OCI-LY1 (cell line): ENCODE data around the gene ABCG2.

Experiments
- H2AFZ ChIP-seq: fragments of 200-600 bp; sonication (generic), shearing (Covaris generic); 2 replicates; pipeline ENCODE4 v1.6.0; 2014; ENCODE audit warnings: antibody characterized with exemption, mild to moderate bottlenecking, low read length
- H3F3A ChIP-seq: fragments of 200-600 bp; sonication (generic), shearing (Covaris generic); 2 replicates; pipeline ENCODE4 v1.6.0; 2014; ENCODE audit warnings: mild to moderate bottlenecking, antibody characterized with exemption, low read length, moderate library complexity; ENCODE audit not compliant: insufficient read depth
- H3K27ac ChIP-seq: fragments of 200-600 bp; sonication (generic); 2 replicates; pipeline ENCODE4 v1.5.1; 2014; ENCODE audit warnings: low read length, mixed run types, mild to moderate bottlenecking, low read depth; ENCODE audit not compliant: poor library complexity, severe bottlenecking
- H3K27me3 ChIP-seq: fragments of 200-600 bp; sonication (generic); 2 replicates; pipeline ENCODE4 v1.6.0; 2014; ENCODE audit warnings: antibody characterized with exemption, mild to moderate bottlenecking, low read length, moderate library complexity; ENCODE audit not compliant: insufficient read depth
- H3K36me3 ChIP-seq: fragments of 200-600 bp; sonication (generic); 2 replicates; pipeline ENCODE4 v1.6.1; 2014; ENCODE audit warnings: mild to moderate bottlenecking, antibody characterized with exemption, low read length, moderate library complexity, mixed read lengths; ENCODE audit not compliant: insufficient read depth
- H3K4me1 ChIP-seq: fragments of 200-600 bp; sonication (generic); 2 replicates; pipeline ENCODE4 v1.5.1; 2014; ENCODE audit warnings: mild to moderate bottlenecking, low read length, moderate library complexity; ENCODE audit not compliant: insufficient read depth, severe bottlenecking
- H3K4me2 ChIP-seq: fragments of 200-600 bp; sonication (generic), shearing (Covaris generic); 2 replicates; pipeline ENCODE4 v1.6.1; 2014; ENCODE audit warnings: low read length
- H3K4me3 ChIP-seq: fragments of 200-600 bp; sonication (generic); 2 replicates; pipeline ENCODE4 v1.5.1; 2014; ENCODE audit warnings: low read length, low read depth, mild to moderate bottlenecking, mixed read lengths; ENCODE audit not compliant: poor library complexity, severe bottlenecking
- H3K79me2 ChIP-seq: fragments of 200-600 bp; shearing (Covaris generic); 2 replicates; pipeline ENCODE4 v1.6.1; 2016; ENCODE audit warnings: mixed run types, low read length, mixed read lengths; ENCODE audit not compliant: insufficient read depth
- H3K9ac ChIP-seq: fragments of 200-600 bp; sonication (generic), shearing (Covaris generic); 2 replicates; pipeline ENCODE4 v1.6.1; 2014; ENCODE audit warnings: mild to moderate bottlenecking, low read length, mixed read lengths
- H3K9me2 ChIP-seq: fragments of 200-600 bp; sonication (generic), shearing (Covaris generic); 2 replicates; pipeline ENCODE4 v1.6.1; 2014; ENCODE audit warnings: low read depth, mild to moderate bottlenecking, low read length, mixed read lengths
- H3K9me3 ChIP-seq: fragments of 200-600 bp; shearing (Covaris generic); 2 replicates; pipeline ENCODE4 v1.6.1; 2014; ENCODE audit warnings: low read length, mixed read lengths
- H4K20me1 ChIP-seq: fragments of 200-600 bp; sonication (generic), shearing (Covaris generic); 2 replicates; pipeline ENCODE4 v1.6.0; 2016; ENCODE audit warnings: mild to moderate bottlenecking, low read length; ENCODE audit not compliant: insufficient read depth
- EZH2 ChIP-seq: fragments of 200-600 bp; sonication (generic), shearing (Covaris generic); IDR thresholded peaks from 2 replicates; pipeline ENCODE4 v1.8.0; 2017; ENCODE audit warnings: borderline replicate concordance, mixed run types, mild to moderate bottlenecking, antibody characterized with exemption, low read length, moderate library complexity, mixed read lengths
- TF ChIP-seq, protein P1 (sequence below): fragments of 200-600 bp; sonication (generic), shearing (Covaris generic); IDR thresholded peaks from 2 replicates; pipeline ENCODE4 v1.5.1; 2017; ENCODE audit warnings: mild to moderate bottlenecking, antibody characterized with exemption, low read length, moderate library complexity, mixed read lengths

ABCG2 gene

DNA sequence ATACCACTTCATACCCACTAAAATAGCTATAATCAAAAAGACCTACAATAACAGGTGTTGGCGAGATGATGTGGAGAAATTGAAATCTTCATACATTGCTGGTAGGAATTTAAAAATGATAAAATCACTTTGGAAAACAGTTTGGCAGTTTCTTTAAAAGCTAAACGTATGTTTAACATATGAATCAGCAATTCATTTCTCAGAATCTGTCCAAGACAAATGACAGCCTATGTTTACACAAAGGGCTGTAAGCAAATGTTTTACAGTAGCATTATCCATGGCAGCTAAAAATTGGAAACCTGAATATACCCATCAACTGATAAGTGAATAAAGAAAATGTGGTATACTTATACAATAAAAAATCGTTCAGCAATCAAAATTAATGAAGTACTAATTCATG lies 33.0 kb upstream of the ABCG2 start:
- Histone ChIP-seq H3K9ac (no peak overlapping the region), H3F3A (no peaks in the 10 kb centered on the region), H3K27me3 (no peaks in the 10 kb centered on the region), H3K36me3 (no peaks in the 10 kb centered on the region), H3K4me1 (no peaks in the 10 kb centered on the region), H3K27ac (no peak overlapping the region), H2AFZ (no peak overlapping the region), H3K9me3 (no peaks in the 10 kb centered on the region), H4K20me1 (no peaks in the 10 kb centered on the region), H3K9me2 (no peaks in the 10 kb centered on the region), H3K4me2 (no peak overlapping the region), H3K4me3 (no peak overlapping the region), H3K79me2 (no peaks in the 10 kb centered on the region)
- TF ChIP-seq, protein P1, sequence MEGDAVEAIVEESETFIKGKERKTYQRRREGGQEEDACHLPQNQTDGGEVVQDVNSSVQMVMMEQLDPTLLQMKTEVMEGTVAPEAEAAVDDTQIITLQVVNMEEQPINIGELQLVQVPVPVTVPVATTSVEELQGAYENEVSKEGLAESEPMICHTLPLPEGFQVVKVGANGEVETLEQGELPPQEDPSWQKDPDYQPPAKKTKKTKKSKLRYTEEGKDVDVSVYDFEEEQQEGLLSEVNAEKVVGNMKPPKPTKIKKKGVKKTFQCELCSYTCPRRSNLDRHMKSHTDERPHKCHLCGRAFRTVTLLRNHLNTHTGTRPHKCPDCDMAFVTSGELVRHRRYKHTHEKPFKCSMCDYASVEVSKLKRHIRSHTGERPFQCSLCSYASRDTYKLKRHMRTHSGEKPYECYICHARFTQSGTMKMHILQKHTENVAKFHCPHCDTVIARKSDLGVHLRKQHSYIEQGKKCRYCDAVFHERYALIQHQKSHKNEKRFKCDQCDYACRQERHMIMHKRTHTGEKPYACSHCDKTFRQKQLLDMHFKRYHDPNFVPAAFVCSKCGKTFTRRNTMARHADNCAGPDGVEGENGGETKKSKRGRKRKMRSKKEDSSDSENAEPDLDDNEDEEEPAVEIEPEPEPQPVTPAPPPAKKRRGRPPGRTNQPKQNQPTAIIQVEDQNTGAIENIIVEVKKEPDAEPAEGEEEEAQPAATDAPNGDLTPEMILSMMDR, result no peak
- no peak for TF ChIP-seq EZH2

DNA sequence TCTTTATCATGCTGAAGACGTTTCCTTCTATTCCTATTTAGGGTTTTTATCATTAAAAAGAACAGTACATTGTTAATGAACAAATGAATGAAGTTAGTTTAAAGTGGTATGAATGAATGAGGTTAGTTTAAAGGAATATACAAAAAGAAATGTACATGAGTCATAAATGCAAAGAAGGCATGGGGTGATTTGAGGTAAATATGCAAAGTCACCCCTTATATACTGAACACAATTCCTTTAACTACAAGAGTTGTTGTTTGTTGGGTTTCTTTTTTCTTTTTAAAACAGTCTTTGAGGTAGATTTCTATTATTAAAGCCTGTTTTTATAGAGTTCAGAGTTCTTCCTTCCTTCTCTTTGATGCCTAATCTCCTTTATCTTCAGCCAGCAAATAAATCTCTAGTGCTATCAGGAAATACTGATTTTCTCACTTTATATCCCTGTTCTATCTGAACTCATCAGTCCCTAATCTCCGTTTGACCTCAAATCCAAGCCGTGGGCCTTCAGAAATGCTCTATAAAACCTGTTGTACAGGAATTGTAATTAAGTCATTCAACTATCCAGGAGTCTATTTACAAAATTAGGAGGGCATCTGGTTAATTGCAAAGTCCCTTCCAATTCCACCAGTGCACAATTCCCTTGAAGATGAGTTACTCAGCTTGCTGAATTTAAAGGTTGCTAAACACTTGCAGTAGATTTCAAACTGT lies 31.6 kb upstream of the ABCG2 start:
- H3K4me3 ChIP-seq, result no peak overlapping the region
- no peaks in the 10 kb centered on the region for H3K9me2 ChIP-seq
- no peaks in the 10 kb centered on the region for H3F3A ChIP-seq
- no peaks in the 10 kb centered on the region for H3K27me3 ChIP-seq
- H3K27ac ChIP-seq, result no peak overlapping the region
- TF ChIP-seq, protein P1, result no peak
- TF ChIP-seq EZH2, result no peak
- H3K36me3 ChIP-seq, result no peaks in the 10 kb centered on the region
- H3K4me1 ChIP-seq, result no peaks in the 10 kb centered on the region
- H3K9ac ChIP-seq, result no peak overlapping the region
- no peaks in the 10 kb centered on the region for H3K9me3 ChIP-seq
- H3K4me2 ChIP-seq, result no peak overlapping the region
- no peaks in the 10 kb centered on the region for H4K20me1 ChIP-seq
- no peaks in the 10 kb centered on the region for H3K79me2 ChIP-seq
- H2AFZ ChIP-seq, result no peak overlapping the region

DNA sequence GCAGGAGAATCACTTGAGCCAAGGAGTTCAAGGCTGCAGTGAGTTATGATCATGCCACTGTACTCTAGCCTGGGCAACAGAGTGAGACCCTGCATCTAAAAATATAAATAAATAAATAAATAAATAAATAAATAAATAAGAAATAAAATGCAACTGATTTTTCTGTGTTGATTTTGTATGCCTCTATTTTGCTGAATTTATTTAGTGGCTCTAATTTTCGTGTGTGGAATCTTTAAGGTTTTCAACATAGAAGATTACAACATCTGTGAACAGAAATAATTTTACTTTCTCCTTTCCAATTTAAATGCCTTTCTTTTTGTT lies 30.9 kb upstream of the ABCG2 start:
- Histone ChIP-seq H3K79me2 (no peaks in the 10 kb centered on the region), H3K4me3 (no peak overlapping the region), H3K36me3 (no peaks in the 10 kb centered on the region), H3K9me3 (no peaks in the 10 kb centered on the region), H3K9ac (no peak overlapping the region), H2AFZ (no peak overlapping the region), H3K27me3 (no peaks in the 10 kb centered on the region), H3F3A (no peaks in the 10 kb centered on the region), H3K4me1 (no peaks in the 10 kb centered on the region), H4K20me1 (no peaks in the 10 kb centered on the region), H3K4me2 (no peak overlapping the region), H3K9me2 (no peaks in the 10 kb centered on the region), H3K27ac (no peak overlapping the region)
- TF ChIP-seq, protein P1, result no peak
- no peak for TF ChIP-seq EZH2
